GM15510 (cell line): Measurements from ENCODE around the gene OR4N2.

Experiments used
- POLR2A ChIP-seq: IDR thresholded peaks from 3 replicates; pipeline ENCODE4 v1.6.1; 2011; ENCODE audit warnings: borderline replicate concordance; ENCODE audit not compliant: insufficient read length; ENCODE audit errors: extremely low read depth

The OR4N2 gene

DNA sequence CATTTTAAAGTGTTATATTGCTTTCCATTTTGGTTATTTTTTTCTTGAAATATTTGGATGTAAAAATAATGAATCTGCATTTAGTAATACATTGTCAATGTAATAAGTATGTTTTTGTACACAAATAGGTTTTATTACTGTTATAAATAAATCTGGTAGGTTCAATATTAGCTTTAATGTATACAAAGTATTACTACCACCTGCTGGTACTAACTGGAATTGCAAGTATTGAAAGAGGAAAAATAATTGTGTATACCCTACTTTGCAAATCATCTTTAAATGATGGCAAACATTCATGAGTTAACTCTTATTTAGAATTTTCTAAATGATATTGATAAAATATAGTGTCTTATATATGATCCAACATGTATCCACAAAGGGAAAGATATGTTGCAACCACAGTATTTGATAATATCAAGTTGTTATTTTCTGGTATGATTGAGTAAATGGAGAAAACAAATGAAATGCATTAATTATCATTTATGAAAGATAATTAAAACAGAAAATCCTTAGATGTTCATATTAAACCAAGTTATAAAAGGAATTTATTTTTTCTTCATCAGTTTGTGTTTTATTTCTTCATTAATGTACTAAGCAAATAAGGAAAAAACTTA is 74.6 kb downstream of the OR4N2 start:
- no peak for TF ChIP-seq POLR2A
